Measurements from ENCODE around the gene SCAMP2. TPM values are rescaled to one million over a fixed set of nuclear protein-coding genes. Genes with fewer than 3 reads are reported as not detected.

Gene SCAMP2
- total RNA-seq, 1 experiment from 2014 or later: 30.1 TPM

- no peak for ATAC-seq
- TF ChIP-seq EZH2 (IDR thresholded peaks at IDR 0.05; ENCODE audit: low read length, unreplicated experiment) (no peak), EZH2phosphoT487 (IDR thresholded peaks at IDR 0.05; ENCODE audit: borderline replicate concordance, low read length) (no peak), CTCF (conservative IDR thresholded peaks at IDR 0.05; ENCODE audit: low read depth, low read length) (no peak)
- intact Hi-C loops (cut with micrococcal nuclease): loop anchor here (10.0 kb wide), 1 partner anchor 60 kb away; the partner anchor contains the start of gene FAM219B
- Histone ChIP-seq H4K20me1 (ENCODE audit: low read length) (no peaks in the 10 kb centered on the region), H3K79me2 (ENCODE audit: low read length) (0 out of 2 replicates have a peak, but pooled peaks cover 5% of the 10 kb centered on the region), H3K27me3 (ENCODE audit: low read length) (no peaks in the 10 kb centered on the region), H2AFZ (ENCODE audit: low read length) (no peak overlapping the region), H3K4me2 (ENCODE audit: low read length) (no peak overlapping the region), H3K36me3 (ENCODE audit: low read depth, low read length) (no peaks in the 10 kb centered on the region), H3K9ac (ENCODE audit: low read length) (no peak overlapping the region), H3F3A (ENCODE audit: low read length, unreplicated experiment) (no peaks in the 10 kb centered on the region), H3K4me1 (ENCODE audit: insufficient read depth, low read length) (peaks cover 14% of the 10 kb centered on the region), H3K9me3 (ENCODE audit: low read length) (no peaks in the 10 kb centered on the region), H3K4me3 (ENCODE audit: low read length) (no peak overlapping the region), H3K9me2 (replicated peaks; ENCODE audit: low read length) (no peaks in the 10 kb centered on the region), H3K27ac (ENCODE audit: low read length) (no peak overlapping the region)
- no peak for DNase-seq
- POLR2A ChIA-PET (ENCODE audit: unreplicated experiment): interaction anchor here (0.6 kb wide), 1 partner anchor 39 kb away, joined by 3 read pairs; no protein-coding TSS in a partner anchor
- BruUV-seq (replicated peaks): no TSS peak
- CTCF ChIA-PET: no interaction called here
Measured at GRCh38 chr15:74845208-74845568, 28.0 kb downstream of the SCAMP2 start.

GRCh38 chr15:74844319-74845207 lies 28.6 kb downstream of the SCAMP2 start:
- H3K9me3 ChIP-seq (ENCODE audit: low read length): no peaks in the 10 kb centered on the region
- no peak for ATAC-seq
- no peak overlapping the region for H3K27ac ChIP-seq (ENCODE audit: low read length)
- CTCF ChIA-PET: no interaction called here
- no peaks in the 10 kb centered on the region for H3K36me3 ChIP-seq (ENCODE audit: low read depth, low read length)
- no peak overlapping the region for H3K4me2 ChIP-seq (ENCODE audit: low read length)
- H3K79me2 ChIP-seq (ENCODE audit: low read length): 0 out of 2 replicates have a peak, but pooled peaks cover 5% of the 10 kb centered on the region
- no peak overlapping the region for H2AFZ ChIP-seq (ENCODE audit: low read length)
- BruUV-seq (replicated peaks): no TSS peak
- DNase-seq: no peak
- intact Hi-C loops (cut with micrococcal nuclease): loop anchor here (10.0 kb wide), 1 partner anchor 60 kb away; the partner anchor contains the start of gene FAM219B
- POLR2A ChIA-PET (ENCODE audit: unreplicated experiment): interaction anchor here (0.6 kb wide), 1 partner anchor 39 kb away, joined by 3 read pairs; no protein-coding TSS in a partner anchor
- no peaks in the 10 kb centered on the region for H3K9me2 ChIP-seq (replicated peaks; ENCODE audit: low read length)
- no peaks in the 10 kb centered on the region for H4K20me1 ChIP-seq (ENCODE audit: low read length)
- no peak overlapping the region for H3K9ac ChIP-seq (ENCODE audit: low read length)
- no peak for TF ChIP-seq EZH2phosphoT487 (IDR thresholded peaks at IDR 0.05; ENCODE audit: borderline replicate concordance, low read length)
- no peak for TF ChIP-seq CTCF (conservative IDR thresholded peaks at IDR 0.05; ENCODE audit: low read depth, low read length)
- TF ChIP-seq EZH2 (IDR thresholded peaks at IDR 0.05; ENCODE audit: low read length, unreplicated experiment): no peak
- H3K4me1 ChIP-seq (ENCODE audit: insufficient read depth, low read length): peaks cover 14% of the 10 kb centered on the region
- no peaks in the 10 kb centered on the region for H3K27me3 ChIP-seq (ENCODE audit: low read length)
- no peak overlapping the region for H3K4me3 ChIP-seq (ENCODE audit: low read length)
- H3F3A ChIP-seq (ENCODE audit: low read length, unreplicated experiment): no peaks in the 10 kb centered on the region

- ChIA-PET POLR2A (ENCODE audit: unreplicated experiment) (no interaction called here), CTCF (no interaction called here)
- Histone ChIP-seq H2AFZ (ENCODE audit: low read length) (no peak overlapping the region), H3K27me3 (ENCODE audit: low read length) (no peaks in the 10 kb centered on the region), H3K36me3 (ENCODE audit: low read depth, low read length) (no peaks in the 10 kb centered on the region), H4K20me1 (ENCODE audit: low read length) (no peaks in the 10 kb centered on the region), H3K9me3 (ENCODE audit: low read length) (no peaks in the 10 kb centered on the region), H3K79me2 (ENCODE audit: low read length) (0 out of 2 replicates have a peak, but pooled peaks cover 5% of the 10 kb centered on the region), H3K4me3 (ENCODE audit: low read length) (no peak overlapping the region), H3K9ac (ENCODE audit: low read length) (no peak overlapping the region), H3K4me1 (ENCODE audit: insufficient read depth, low read length) (peaks cover 14% of the 10 kb centered on the region), H3F3A (ENCODE audit: low read length, unreplicated experiment) (no peaks in the 10 kb centered on the region), H3K27ac (ENCODE audit: low read length) (no peak overlapping the region), H3K9me2 (replicated peaks; ENCODE audit: low read length) (no peaks in the 10 kb centered on the region), H3K4me2 (ENCODE audit: low read length) (no peak overlapping the region)
- intact Hi-C loops (cut with micrococcal nuclease): loop anchor here (10.0 kb wide), 1 partner anchor 61 kb away; the partner anchor contains the start of gene FAM219B
- TF ChIP-seq CTCF (conservative IDR thresholded peaks at IDR 0.05; ENCODE audit: low read depth, low read length) (no peak), EZH2phosphoT487 (IDR thresholded peaks at IDR 0.05; ENCODE audit: borderline replicate concordance, low read length) (no peak), EZH2 (IDR thresholded peaks at IDR 0.05; ENCODE audit: low read length, unreplicated experiment) (no peak)
- no peak for DNase-seq
- BruUV-seq (replicated peaks): TSS peak; percentile 23
- ATAC-seq: no peak
Measured at GRCh38 chr15:74843891-74844299, 29.3 kb downstream of the SCAMP2 start.
